ENCODE results near the gene LCE6A.

Gene LCE6A

GRCh38 chr1:152878042-152878441 is 35.4 kb downstream of the LCE6A start, which contains the start of gene SMCP:
Gene SMCP (plus strand): TSS chr1:152878322. CDS start chr1:152884423, 6,101 bp downstream.
- peak in 1 of 2 experiments; percentile 8 for DNase-seq

DNA sequence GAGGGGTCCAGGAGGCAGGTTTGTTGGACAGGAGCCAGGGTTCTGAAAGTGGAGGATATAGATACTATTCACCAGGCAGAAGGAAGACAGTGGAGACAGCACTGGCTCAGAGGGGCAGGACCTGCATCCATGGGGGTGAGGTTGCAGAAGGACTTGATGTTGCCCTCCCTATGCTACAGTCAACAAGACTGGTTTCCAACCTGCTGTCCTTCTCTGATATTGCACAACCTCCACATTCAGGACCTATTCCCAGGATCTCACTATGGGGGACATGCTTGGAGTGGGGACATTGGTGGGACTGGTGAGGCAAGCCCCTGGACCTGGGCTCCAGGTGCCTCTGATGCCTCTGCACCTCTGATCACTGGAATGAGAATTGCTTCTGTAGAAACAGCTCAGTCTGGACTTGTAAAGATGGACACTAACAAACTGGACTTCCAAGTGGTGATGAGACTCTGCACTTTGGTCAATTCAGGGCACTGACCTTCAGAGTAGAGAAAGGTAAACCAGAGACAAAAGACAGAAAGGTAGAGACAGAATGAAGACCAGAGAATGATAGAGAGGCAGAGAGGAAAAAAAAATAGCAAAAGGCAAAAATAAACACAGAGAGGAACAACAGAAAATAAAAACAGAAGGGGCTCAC is 37.0 kb downstream of the LCE6A start:
- no peak for DNase-seq

GRCh38 chr1:152880316-152880715 is 37.7 kb downstream of the LCE6A start:
- DNase-seq: no peak

DNA sequence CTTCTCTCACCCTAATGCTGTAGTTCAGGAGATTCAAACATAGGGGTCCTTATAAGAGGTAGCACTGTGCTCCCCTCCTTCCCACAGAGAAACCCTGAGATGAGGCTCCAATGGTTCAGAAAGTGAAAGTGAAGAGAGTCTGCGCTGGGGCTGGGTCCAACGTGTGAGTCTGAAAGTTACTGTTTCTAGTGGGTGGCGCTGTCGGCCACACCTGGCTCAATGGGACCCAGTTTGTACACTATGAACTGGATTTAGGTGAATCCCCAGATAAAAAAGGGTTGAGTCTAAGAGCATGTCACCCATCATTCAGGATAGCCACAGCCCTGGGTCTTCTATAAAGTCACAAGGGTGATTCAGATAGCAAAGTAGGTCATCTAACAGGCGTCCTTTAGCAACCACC is 38.3 kb downstream of the LCE6A start:
- no peak for DNase-seq

DNA sequence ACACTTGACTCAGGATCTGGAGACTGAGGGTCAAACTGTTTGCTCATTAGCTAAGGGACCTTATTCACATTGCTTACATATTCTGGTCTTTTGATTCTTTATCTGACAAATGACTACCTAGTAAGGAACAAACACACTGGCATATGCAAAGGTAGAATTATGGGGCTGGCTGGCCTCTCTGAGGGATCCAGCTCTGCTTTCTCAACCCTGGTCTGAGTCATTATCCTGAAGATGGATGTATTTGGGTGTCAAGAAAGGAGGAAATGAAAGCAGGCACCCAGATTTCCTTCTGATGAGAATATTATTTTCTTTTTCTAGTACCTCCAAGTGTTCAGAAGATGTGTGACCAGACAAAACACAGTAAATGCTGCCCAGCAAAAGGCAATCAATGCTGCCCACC is 41.4 kb downstream of the LCE6A start:
- DNase-seq: no peak

GRCh38 chr1:152884506-152884905 is 41.9 kb downstream of the LCE6A start:
- DNase-seq: no peak

DNA sequence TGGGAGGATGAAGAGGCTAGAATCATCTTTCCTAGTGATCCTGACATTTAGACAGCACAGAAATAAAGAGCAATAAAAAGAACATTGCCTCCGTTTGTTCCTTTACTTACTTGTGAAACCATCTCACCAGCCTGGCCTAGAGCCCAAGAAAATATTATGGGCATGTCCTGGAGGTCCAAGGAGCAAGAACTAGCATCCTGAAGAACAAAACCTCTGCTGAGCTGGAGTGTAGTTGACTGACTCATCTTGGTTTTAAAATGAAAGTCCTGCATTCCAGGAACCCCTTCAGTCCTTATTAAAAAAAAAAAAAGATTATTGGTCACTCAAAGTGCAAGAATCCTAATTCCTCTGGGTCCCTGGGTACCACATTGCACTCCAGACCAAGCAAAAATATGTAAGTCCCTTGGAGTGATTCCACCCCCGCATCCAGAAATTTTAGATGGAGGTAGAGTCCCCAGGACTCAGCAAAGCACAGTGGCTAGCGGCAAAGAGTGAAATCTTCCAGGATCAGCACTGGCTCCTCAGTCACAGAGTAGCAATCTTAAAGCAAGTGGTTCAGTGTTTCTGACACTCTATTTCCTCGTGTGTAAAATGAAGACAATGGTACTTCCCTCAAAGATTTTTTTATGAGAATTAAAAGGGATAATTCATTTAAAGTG is 42.4 kb downstream of the LCE6A start:
- DNase-seq: no peak

DNA sequence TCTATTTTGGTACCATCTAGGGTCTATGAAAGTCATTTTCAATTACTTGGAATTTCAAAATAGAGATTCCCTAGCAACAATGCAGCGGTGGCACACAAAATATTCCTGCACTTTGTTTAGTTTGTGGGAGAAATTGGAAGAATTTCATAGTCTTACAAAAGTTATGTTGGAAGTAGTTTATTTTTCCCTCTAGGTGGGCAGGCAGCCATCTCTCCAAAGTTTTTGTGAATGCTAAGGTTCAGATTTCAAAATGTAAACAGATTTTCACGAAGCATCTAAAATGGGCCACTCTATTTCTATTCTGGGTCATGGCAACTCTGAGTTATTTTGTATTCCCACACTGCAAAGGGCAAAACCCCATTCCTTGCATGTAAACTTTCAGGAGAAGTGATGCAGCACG is 43.4 kb downstream of the LCE6A start:
- DNase-seq: no peak

DNA sequence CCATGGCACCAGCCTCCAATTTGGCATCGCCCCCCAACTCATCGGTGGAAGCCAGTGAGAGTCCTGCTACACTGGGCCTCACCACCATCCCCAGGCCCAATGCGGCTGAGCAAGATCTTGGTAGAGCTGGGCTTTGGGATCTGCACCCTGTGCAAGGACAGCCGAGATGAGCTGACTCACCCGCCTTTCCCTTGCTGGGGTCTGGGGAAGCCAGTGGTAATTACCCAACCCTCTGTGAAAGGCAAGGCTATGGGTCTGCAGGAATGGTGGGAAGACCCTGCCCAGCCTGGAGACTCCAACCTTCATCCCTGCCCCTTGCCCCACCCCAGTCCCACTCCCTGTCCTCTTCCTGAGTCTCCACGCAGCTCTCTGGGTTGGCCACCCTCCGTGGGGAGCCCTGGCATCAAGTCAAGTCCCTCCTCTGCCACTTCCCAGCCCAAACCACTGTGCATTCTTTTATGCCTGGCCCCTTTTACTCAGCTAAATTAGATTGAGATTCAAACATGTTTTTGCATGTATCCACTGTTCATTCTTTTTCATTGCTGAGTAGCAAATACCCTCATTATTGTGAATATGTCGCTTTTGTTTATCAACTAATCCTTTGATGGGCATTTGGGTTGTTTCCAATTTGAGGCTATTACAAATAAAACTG is 44.2 kb downstream of the LCE6A start:
- DNase-seq: no peak

DNA sequence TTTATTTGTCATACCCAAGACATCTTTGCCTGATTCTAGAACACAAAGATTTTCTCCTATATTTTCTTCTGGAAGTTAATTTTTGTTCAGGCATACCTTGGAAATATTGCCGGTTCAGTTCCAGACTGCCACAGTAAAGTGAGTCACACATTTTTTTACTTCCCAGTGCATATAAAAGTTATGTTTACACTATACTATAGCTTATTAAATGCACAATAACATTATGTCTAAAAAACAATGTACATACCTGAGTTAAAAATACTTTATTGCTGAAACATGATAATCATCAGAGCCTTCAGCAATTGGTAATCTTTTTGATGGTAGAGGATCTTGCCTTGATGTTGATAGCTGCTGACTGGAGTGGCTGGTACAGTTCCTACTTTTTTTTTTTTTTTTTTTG is 45.5 kb downstream of the LCE6A start:
- DNase-seq: no peak
